ENCODE measurements around the gene STARD3. TPM values are rescaled to one million over a fixed set of nuclear protein-coding genes. Genes with fewer than 3 reads are reported as not detected.
A peak's percentile ranks its signal among the peaks of the same experiment; 100 is the strongest.

Gene STARD3
- total and polyA plus RNA-seq, 7 donors = 21.0 to 59.2 (median 37.0) TPM

DNA sequence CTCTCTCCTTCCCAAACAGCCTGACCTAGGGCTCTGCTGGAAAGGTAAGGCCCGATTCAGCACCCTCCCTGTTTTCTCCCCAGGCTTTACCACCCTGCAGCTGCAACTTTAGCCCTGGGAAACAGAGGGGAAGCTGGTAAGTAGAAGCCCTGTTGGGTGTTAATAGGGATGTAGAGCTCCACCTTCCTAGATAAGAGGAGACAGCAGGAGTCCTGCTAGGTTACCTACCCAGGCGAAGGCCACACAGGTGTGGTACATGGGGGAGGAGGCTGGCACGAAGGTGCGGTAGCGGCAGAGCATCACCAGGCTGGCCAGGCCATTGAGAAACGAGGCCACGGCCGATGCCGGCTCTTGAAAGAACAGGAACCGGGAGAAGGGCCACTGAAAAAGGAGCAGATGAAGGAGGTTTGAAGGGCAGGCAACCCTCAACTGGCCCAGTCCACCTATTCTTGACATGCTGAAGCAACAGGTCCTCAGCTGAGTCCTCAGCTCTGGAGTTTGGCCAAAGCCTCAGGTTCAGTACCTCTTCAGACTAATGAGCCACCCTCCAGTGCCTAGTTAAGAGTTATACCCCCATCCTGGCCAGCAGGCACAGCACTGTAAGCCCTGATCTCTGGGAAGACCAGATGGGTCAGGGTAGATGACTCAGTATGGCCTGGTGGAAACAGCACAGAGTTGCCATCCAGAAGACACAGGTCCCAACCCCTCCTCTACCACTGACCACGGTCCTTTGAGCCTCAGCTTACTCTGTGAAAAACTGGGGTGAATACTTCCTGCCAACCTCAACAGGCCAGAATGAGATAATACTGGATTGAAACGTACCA lies 47.6 kb downstream of the STARD3 start:
- TF ChIP-seq, protein P1, sequence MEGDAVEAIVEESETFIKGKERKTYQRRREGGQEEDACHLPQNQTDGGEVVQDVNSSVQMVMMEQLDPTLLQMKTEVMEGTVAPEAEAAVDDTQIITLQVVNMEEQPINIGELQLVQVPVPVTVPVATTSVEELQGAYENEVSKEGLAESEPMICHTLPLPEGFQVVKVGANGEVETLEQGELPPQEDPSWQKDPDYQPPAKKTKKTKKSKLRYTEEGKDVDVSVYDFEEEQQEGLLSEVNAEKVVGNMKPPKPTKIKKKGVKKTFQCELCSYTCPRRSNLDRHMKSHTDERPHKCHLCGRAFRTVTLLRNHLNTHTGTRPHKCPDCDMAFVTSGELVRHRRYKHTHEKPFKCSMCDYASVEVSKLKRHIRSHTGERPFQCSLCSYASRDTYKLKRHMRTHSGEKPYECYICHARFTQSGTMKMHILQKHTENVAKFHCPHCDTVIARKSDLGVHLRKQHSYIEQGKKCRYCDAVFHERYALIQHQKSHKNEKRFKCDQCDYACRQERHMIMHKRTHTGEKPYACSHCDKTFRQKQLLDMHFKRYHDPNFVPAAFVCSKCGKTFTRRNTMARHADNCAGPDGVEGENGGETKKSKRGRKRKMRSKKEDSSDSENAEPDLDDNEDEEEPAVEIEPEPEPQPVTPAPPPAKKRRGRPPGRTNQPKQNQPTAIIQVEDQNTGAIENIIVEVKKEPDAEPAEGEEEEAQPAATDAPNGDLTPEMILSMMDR (IDR thresholded peaks at IDR 0.05) = no peak
- no peak for TF ChIP-seq EP300 (IDR thresholded peaks at IDR 0.05)
- TF ChIP-seq POLR2AphosphoS5 (IDR thresholded peaks at IDR 0.05) = no peak
- TF ChIP-seq POLR2A (IDR thresholded peaks at IDR 0.05) = no peak
- 94 to 95% methylated on average over 12 of the region's 12 CpGs for WGBS, 2 donors
- H3K27ac ChIP-seq = no peak overlapping the region
- intact Hi-C loops (cut with DNase I) = loop anchor here (5.0 kb wide), 2 partner anchors 48 to 68 kb away; partner anchors contain the start of gene MIEN1
- peaks cover 0 to 40% (median 0%) of the 10 kb centered on the region in 4 donors for H3K36me3 ChIP-seq
- no peak overlapping the region for H3K4me3 ChIP-seq
- H3K27me3 ChIP-seq = no peaks in the 10 kb centered on the region
- no peak for DNase-seq
- H3K4me1 ChIP-seq = peaks cover 0 to 15% (median 15%) of the 10 kb centered on the region in 4 donors
- H3K9me3 ChIP-seq = no peaks in the 10 kb centered on the region

DNA sequence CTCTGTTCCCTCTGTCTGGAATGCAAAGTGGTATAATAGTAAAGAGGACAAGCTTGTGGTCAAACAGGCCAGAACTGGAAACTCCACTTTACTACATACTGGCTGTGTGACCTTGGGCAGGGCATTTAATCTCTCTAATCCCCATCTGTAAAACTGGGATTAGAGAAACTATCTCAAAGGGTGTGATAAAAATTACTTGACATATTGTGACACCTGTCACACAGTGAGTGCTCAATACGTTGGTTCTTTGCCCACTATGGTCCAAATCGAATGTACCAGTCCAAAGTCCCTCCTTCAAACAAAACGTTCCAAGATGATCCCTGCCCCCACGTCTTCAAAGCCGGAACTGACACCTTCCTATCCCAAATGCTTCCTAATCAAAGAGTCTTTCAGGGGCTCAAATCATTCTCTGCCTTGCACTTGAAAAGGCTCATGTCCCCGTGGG lies 50.2 kb downstream of the STARD3 start:
- H3K27ac ChIP-seq = peak overlapping the region; percentile 84 to 92 (median 88)
- peaks cover 0 to 15% (median 15%) of the 10 kb centered on the region in 4 donors for H3K4me1 ChIP-seq
- peak overlapping the region; percentile 62 to 71 (median 66) for H3K4me3 ChIP-seq
- peaks cover 0 to 23% (median 0%) of the 10 kb centered on the region in 4 donors for H3K36me3 ChIP-seq
- no peaks in the 10 kb centered on the region for H3K9me3 ChIP-seq
- no peaks in the 10 kb centered on the region for H3K27me3 ChIP-seq
- WGBS, 2 donors = 14 to 53% methylated on average over 6 of the region's 6 CpGs
- intact Hi-C loops (cut with DNase I) = loop anchor here (5.0 kb wide), 2 partner anchors 45 to 65 kb away; partner anchors contain the start of gene MIEN1
- DNase-seq = no peak
- TF ChIP-seq EP300 (IDR thresholded peaks at IDR 0.05) (no peak), POLR2AphosphoS5 (IDR thresholded peaks at IDR 0.05) (no peak), POLR2A (IDR thresholded peaks at IDR 0.05) (no peak)
- TF ChIP-seq, protein P1 (IDR thresholded peaks at IDR 0.05) = no peak

DNA sequence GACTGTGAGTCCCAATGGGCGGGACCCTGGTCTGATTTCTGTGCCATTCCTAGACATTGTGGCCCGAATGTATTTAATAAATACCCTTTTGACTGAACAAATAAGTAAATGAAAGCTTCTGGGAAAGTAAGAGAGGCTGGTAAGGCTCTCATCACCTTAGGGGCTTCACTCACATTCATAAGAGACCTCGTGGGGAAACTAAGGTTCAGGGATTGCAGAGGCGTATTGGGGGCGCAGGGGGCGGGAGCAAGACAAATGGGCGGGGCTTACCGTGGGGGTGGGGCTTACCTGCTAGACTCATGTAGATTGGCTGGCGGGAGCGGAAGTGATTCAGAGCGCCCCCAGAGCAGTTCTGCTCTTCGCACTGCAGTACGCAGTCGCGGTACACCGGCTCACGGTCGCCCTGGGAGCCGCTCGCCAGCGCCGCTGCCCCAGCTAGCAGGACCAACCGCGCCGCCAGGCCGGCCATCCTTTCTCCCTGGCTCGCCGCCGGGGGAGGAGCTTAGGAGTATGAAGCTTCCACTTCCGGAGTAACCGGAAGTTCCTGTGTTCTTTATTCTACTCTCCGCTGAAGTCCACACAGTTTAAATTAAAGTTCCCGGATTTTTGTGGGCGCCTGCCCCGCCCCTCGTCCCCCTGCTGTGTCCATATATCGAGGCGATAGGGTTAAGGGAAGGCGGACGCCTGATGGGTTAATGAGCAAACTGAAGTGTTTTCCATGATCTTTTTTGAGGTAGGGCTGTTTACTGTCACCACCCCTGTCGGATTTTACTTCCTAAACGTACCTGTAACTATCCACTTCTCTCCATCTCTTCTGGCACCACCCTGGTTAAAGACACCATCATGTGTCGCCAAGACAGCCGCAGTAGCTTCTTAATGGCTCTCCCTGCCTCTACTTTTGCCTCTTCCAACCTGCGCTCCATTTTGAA lies 50.9 kb downstream of the STARD3 start, which contains the start of gene PGAP3:
PGAP3 (minus strand) TSS at position 512 of the 929 bp plus-strand sequence; CDS start at position 469, 43 bp downstream.
- Histone ChIP-seq H3K36me3 (peaks cover 0 to 18% (median 0%) of the 10 kb centered on the region in 4 donors), H3K27me3 (no peaks in the 10 kb centered on the region), H3K4me3 (peak within 1 kb of the TSS; percentile 62 to 71 (median 66)), H3K9me3 (no peaks in the 10 kb centered on the region), H3K27ac (peak within 1 kb of the TSS; percentile 84 to 92 (median 88)), H3K4me1 (peaks cover 0 to 15% (median 15%) of the 10 kb centered on the region in 4 donors)
- intact Hi-C loops (cut with DNase I) = loop anchor here (5.0 kb wide), 2 partner anchors 44 to 64 kb away; partner anchors contain the start of gene MIEN1
- TF ChIP-seq POLR2AphosphoS5 (IDR thresholded peaks at IDR 0.05) (peak; percentile 37 to 69 (median 58)), EP300 (IDR thresholded peaks at IDR 0.05) (no peak), POLR2A (IDR thresholded peaks at IDR 0.05) (peak in 1 of 2 donors; percentile 50)
- 1 to 4% methylated on average over 45 of the region's 45 CpGs for WGBS, 2 donors
- DNase-seq = peak; percentile 92

DNA sequence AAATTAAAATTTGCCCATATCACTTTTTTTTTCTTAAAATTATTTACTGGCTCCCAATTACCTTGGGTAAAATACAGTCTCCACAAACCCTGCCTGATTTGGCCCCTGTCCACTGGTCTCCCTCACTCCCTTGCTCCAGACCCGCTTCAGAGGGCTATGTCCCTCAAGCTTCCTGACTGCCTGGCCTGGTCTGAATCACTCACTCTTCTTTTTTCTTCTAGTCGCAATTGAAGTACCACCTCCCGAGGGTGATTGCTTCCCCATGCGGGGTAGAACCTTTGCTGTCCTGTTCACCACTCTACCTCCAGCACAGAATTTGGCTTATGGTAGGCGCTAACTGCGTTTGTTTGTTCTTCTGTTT lies 51.5 kb downstream of the STARD3 start:
- peaks cover 0 to 12% (median 0%) of the 10 kb centered on the region in 4 donors for H3K36me3 ChIP-seq
- H3K4me1 ChIP-seq = peaks cover 0 to 15% (median 15%) of the 10 kb centered on the region in 4 donors
- no peaks in the 10 kb centered on the region for H3K9me3 ChIP-seq
- no peak for DNase-seq
- WGBS, 2 donors = 7 to 29% methylated on average over 6 of the region's 6 CpGs
- peak overlapping the region; percentile 84 to 92 (median 88) for H3K27ac ChIP-seq
- peak overlapping the region; percentile 62 to 71 (median 66) for H3K4me3 ChIP-seq
- intact Hi-C loops (cut with DNase I) = loop anchor here (5.0 kb wide), 2 partner anchors 44 to 64 kb away; partner anchors contain the start of gene MIEN1
- H3K27me3 ChIP-seq = no peaks in the 10 kb centered on the region
- TF ChIP-seq POLR2AphosphoS5 (IDR thresholded peaks at IDR 0.05) (no peak), EP300 (IDR thresholded peaks at IDR 0.05) (no peak), POLR2A (IDR thresholded peaks at IDR 0.05) (no peak)
- TF ChIP-seq, protein P1 (IDR thresholded peaks at IDR 0.05) = no peak

All from sigmoid colon (tissue), 7 donors.